Measurements from ENCODE around the gene NOVA1.
"Not testable (repeated sequence)": the region's sequence is repeated elsewhere in the genome, so short reads cannot be mapped to it uniquely, and the experiment has no call there.

The NOVA1 gene, protein sequence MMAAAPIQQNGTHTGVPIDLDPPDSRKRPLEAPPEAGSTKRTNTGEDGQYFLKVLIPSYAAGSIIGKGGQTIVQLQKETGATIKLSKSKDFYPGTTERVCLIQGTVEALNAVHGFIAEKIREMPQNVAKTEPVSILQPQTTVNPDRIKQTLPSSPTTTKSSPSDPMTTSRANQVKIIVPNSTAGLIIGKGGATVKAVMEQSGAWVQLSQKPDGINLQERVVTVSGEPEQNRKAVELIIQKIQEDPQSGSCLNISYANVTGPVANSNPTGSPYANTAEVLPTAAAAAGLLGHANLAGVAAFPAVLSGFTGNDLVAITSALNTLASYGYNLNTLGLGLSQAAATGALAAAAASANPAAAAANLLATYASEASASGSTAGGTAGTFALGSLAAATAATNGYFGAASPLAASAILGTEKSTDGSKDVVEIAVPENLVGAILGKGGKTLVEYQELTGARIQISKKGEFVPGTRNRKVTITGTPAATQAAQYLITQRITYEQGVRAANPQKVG

DNA sequence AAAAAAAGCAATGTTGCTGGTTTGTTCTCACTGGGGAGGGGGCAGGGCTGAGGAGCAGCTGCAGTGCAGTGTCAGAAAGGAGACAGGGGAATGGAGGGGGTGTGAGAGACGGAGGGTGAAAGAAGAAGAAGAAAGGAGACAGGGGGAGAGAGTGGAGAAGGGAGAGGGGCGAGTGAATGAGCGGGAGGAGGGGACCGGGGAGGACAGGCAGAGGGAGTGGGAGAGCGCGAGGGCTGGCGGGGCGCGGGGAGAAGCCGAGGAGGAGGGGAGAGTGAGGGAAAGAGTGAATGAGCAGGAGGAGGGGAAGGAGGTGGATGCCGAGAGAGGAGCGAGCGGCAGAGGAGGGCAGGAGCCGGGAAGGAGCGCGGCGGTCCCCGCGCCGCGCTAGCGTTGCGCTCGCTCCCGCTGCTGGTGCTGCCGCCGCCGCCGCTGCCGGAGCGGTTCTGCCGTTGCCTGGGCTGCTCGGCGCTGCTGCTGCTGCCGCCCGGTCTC, at the start of gene NOVA1:
NOVA1 (minus strand) TSS at position 445 of the 492 bp plus-strand sequence. CDS start 597 bp downstream, outside the sequence.
- no peak for DNase-seq (ENCODE audit: low read depth in 2 of 2, low spot score in 1 of 2)

DNA sequence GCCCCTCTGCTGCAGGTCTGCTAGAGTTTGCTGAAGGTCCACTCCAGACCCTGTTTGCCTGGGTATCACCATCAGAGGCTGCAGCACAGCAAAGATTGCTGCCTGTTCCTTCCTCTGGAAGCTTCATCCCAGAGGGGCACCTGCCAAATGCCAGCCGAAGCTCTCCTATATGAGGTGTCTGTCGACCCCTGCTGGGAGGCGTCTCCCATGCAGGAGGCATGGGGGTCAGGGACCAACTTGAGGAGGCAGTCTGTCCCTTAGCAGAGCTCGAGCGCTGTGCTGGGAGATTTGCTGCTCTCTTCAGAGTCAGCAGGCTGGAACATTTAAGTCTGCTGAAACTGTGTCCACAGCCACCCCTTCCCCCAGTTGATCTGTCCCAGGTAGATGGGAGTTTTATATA, 47.2 kb upstream of the NOVA1 start:
- not testable (repeated sequence) for DNase-seq (ENCODE audit: low read depth in 2 of 2, low spot score in 1 of 2)

DNA sequence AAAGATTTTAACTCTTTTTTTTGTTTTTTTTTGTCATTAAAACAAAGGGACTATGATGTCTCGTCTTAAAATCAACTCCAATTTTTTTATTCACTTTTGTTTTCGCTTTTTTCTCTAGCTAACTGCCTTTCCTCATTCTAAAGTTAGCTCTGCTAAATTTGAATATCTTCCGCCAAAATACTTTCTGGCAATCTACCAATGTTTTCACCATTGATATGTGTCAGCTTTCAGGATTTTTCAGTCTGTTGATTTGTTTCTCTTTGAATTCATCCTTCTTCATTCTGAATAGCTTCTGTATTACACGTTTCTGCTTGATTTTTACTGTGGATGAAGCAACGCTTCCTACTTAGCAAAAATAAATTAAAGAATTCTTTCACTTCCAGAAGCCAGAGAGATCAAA, 38.7 kb upstream of the NOVA1 start:
- no peak for DNase-seq (ENCODE audit: low read depth in 2 of 2, low spot score in 1 of 2)

DNA sequence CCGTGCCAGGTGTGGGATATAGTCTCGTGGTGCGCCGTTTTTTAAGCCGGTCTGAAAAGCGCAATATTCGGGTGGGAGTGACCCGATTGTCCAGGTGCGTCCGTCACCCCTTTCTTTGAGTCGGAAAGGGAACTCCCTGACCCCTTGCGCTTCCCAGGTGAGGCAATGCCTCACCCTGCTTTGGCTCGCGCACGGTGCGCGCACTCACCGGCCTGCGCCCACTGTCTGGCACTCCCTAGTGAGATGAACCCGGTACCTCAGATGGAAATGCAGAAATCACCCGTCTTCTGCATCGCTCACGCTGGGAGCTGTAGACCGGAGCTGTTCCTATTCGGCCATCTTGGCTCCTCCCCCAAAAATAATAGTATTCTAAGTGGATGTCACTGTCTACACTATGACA, 37.1 kb upstream of the NOVA1 start:
- not testable (repeated sequence) for DNase-seq (ENCODE audit: low read depth in 2 of 2, low spot score in 1 of 2)

DNA sequence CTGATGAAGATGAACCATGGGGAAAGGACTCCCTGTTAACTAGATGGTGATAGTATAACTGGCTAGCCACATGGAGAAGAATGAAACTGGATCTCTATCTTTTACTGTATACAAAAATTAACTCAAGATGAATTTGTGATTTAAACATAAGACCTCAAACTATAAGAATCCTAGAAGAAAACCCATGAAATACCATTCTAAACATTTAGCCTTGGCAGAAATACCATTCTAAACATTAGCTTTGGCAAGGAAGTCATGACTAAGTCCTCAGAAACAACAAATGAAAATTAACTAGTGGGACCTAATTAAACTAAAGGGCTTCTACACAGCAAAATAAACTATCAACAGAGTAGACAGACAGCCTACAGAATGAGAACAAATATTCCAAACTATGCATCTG, 28.4 kb upstream of the NOVA1 start:
- DNase-seq (ENCODE audit: low read depth in 2 of 2, low spot score in 1 of 2) = no peak

DNA sequence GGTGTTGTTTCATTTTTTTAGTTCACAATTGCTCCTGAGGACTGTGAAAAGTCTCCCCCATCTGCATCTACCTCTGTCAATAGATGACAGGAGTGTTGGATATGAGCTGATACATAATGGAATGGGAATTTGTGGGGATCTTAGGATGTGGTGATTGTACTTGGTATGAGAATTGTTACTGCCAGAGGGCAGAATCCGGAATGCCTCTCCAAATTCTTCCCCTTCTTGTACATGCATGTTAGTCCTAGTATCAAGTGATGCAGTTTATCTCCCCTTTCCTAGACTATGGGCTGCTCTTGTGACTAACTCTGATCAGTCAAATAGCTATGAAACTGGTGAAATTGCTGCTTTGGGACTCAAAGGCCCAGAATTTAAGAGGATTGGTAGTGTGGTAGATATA, 24.8 kb upstream of the NOVA1 start:
- DNase-seq (ENCODE audit: low read depth in 2 of 2, low spot score in 1 of 2) = no peak

DNA sequence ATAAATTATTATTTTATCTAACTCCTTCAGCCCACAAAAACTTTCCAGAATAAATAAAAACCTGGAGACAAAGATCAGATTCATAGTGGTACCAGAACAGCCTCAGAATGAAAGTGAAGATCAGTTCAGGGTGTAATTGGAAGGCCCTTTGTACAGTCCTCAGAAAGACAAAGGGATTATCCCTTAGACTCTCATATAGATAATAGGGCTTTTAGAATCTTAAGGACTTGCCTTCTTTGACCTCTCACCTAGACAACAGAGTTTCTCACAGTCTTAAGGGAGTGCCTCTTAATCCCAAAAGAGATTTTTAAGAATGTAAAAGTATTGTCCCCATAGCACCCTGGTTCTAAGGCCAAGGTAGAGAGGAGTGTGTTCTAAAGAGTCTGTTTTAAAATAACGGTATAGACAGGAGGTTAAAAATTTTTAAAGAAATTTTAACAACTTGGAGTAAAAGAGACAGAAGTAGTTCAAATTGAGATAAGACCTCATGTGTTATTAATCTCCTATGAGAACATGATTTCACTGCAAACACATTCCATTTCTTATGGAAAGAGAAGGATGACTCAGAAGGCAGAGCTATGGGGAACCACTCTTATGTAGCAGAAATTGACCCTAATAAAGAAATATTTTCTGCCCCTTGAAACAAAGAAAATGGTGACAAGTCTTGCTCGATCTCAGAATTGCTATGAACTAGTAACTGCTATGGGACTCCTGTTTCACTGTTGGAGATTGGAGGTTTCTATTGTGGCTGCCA, 24.2 kb upstream of the NOVA1 start:
- no peak for DNase-seq (ENCODE audit: low read depth in 2 of 2, low spot score in 1 of 2)

DNA sequence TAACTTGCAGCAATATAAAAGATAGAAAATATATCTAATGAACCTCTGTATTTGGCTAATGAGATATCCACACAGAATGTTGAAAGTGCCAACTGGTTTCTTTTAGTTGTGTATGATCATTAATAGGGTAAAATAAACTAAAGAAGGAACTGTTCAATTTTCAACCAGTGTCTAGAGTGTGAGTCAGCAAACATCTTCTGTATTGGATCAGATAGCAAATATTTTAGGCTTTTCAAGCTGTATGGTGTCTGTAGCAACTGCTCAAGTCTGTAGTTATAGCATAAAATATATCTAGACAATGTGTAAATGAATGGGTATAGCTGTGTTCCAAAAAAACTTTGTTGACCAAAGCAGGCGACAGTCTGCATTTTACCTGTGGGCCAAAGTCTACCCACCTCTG, 23.5 kb upstream of the NOVA1 start:
- DNase-seq (ENCODE audit: low read depth in 2 of 2, low spot score in 1 of 2) = no peak

DNA sequence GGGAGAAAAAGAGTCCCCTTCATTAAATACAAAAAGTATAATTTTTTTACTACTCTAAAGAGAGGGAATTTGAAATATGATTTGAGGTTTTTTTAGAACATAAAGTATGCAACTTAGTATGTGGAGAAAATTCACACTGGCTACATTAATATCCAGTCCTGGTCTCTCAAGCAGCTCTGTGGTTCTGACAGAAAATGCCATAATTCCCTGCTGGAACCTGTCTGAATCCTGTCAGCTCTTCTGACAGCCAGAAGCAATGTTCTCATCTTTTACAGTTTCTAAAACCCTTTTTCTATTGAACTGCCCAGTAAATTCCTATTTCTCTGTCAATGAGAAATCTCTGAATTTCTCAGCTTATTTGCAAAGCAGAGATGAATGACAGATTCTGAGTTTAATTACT, 13.4 kb upstream of the NOVA1 start:
- DNase-seq (ENCODE audit: low read depth in 2 of 2, low spot score in 1 of 2) = no peak

DNA sequence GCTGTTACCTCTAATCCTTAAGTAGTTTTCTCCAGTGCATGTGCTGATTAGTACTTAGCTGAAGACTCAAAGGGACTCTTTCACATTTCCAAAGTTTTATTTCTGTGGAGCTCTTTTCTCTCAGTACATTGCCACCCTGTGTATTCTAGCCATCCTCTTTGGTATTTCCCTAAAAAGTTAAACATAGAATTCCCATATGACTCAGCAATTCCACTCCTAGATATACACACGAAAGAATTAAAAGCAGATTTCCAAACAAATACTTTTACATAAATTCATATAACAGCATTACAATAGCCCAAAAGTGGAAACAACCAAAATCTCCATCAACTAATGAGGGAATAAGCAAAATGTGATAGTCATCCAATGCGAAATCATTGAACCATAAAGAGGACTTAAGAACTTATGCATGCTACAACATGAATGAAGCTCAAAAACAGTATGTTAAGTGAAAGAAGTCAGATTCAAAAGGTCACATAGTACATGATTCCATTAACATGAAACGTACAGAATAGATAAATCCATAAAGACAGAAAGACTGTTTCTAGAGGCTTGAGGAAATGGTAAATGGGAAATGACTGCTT, 9.0 kb upstream of the NOVA1 start:
- DNase-seq (ENCODE audit: low read depth in 2 of 2, low spot score in 1 of 2) = no peak

DNA sequence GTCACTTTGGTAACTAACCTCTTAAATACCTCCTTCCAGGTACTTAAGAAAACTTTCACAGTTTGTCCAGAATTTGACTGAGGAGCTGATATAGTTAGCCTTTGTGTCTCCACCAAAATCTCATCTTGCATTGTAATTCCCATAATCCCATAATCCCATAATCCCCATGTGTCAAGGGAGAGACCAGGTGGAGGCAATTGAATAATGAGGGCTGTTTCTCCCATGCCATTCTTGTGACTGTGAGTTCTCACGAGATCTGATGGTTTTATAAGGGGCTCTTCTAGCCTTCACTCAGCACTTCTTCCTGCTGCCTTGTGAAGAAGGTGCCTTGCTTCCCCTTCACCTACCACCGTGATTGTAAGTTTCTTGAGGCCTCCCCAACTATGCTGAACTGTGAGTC, 7.8 kb upstream of the NOVA1 start:
- no peak for DNase-seq (ENCODE audit: low read depth in 2 of 2, low spot score in 1 of 2)

DNA sequence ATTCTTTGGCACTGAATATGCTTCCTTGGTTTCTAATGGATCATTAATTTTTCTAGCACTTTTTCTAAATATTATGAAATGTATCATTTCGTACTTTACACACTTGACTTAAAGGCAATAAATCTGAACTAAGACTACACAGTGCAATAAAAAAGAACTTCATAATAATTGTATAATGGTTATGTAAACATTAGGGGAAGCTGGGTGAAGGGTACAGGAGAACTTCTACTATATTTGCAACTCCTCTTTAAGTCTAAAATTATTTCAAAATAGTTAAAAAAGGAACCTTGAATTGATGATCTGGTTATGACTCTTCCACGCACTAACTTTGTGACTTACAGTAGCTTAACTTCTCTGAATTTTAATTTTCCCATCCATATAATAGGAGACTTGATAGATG, 5.1 kb upstream of the NOVA1 start:
- DNase-seq (ENCODE audit: low read depth in 2 of 2, low spot score in 1 of 2) = no peak

DNA sequence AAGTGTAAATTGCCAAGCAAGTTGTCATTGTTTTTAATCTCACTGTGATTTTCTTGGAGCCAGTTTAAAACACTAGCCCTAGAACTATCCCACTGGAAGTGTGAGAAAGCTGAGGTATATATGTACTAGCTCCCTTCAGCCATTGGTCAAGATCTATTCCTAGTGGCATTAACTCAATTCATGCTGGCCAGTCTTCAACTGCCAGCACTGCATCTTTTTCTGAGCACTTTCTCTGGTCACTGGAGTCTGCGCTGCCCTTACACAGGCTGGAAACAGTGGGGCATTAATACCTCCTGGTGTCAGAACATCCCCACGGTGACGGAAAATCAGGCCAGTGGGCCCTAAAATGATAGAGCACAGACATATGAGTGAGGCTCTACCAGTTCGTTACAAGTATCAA, 4.0 kb upstream of the NOVA1 start:
- no peak for DNase-seq (ENCODE audit: low read depth in 2 of 2, low spot score in 1 of 2)

DNA sequence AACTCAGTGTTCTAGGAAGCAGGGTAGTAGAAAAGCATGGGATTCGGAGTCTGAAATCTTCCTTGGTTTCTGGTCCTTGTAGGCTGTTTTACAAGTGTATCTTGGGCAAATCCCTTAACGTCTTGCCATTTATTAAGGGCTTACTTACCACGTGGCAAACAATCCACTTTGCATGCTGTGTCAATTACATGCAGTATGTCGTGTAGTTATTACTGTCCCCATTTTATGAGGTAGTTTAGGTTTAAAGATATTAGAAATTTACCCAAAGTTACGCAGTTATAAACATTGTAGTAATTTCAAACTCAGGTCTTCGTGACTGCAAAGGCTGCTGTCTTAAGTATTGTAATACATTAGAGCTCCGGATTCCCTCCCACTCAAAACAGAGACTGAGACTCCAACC, 1.5 kb upstream of the NOVA1 start:
- DNase-seq (ENCODE audit: low read depth in 2 of 2, low spot score in 1 of 2) = no peak

DNA sequence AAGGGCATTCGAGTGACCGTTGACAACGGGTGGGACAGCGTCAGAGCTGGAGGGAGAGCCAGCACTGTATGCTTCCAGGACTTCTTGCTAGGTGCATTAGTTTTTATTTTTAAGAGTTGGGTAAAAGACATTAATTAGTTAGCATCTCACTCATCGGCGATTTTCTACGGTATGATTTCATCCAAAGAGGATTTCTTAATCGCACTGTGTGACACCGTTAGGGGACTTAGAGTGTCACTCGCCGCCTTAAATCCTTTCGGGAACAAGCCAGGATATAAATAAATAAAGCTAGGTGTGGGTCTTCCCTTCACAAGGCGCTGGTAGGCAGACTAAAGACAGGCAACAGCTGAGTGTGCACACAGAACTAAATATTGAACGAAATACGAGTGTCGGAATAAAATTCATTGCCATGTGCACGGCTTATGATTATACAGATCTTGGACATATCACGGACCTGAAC, 869 bp upstream of the NOVA1 start:
- no peak for DNase-seq (ENCODE audit: low read depth in 2 of 2, low spot score in 1 of 2)

DNA sequence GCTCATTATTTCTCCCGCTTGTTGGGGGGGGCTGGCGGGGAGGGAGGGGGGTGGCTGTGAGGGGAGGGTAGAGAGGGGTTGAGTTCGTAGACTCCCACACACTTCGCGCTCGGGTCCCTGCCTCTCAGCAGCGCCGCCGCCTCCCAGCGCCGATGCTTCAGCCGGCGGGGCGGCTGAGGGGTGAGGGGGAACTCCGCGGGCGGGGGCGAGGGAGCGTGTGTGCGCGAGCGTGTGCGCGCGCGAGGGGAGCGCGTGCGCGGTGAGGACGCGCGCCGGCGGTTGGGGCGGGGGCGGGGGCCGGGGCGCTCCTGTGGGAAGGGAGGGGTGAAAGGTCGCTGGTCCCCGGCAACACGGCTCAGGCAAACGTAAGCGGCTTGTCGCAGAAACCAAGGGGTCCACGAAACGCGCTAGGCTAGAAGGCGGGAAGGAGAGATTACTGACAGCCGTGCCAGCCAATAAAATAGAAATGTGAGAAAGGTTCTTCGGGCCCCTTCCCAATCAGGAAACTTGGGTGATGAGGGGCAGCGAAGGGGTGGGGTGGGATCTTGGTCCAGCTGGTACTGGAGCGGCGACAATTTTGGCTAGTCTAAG, 343 bp upstream of the NOVA1 start:
- no peak for DNase-seq (ENCODE audit: low read depth in 2 of 2, low spot score in 1 of 2)

DNA sequence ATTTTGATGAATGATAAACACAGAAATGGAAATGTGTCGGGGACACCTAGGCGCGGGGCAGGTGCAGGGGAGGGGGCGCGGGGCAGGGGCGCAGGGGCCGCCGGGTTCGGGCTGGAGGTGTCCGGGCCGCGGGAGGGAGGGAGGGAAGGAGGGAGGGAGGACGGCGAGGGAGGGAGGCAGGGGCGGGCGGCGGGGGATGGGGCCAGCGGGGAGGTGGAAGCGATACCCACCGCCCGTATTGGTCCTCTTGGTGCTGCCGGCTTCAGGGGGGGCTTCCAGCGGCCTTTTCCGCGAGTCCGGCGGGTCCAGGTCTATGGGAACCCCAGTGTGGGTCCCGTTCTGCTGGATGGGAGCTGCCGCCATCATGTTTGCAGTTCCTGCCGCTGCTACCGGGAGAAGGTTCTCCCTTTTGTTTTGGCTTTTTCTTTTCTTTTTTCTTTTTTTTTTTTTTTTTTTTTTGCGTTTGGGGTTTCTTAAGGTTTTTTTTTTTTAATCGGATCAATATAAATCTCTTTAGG, 703 bp downstream of the NOVA1 start:
- no peak for DNase-seq (ENCODE audit: low read depth in 2 of 2, low spot score in 1 of 2)

DNA sequence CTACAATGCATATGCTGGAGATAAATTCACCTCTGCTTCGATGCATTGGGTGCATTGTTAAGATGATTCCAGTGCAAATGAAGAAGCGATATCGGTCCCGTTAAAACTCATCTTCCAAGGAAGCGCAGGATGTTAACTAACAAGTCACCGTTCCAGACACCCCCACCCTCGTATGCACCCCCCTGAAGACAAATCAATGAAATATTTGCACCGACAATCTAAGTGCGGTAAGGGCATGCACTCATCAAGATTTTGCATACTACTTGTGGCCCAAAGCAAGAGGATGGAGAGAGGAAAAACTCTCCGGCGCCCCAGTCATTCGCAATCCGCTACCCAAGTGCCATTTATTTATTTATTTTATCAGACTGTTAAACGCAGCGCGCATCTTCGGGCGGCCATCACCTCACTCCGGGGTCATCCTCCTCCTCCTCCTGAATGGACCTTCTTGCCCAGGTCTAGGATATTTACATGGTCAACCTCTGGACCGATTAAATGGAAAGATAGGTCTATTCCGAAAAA, 1.2 kb downstream of the NOVA1 start:
- no peak for DNase-seq (ENCODE audit: low read depth in 2 of 2, low spot score in 1 of 2)

DNA sequence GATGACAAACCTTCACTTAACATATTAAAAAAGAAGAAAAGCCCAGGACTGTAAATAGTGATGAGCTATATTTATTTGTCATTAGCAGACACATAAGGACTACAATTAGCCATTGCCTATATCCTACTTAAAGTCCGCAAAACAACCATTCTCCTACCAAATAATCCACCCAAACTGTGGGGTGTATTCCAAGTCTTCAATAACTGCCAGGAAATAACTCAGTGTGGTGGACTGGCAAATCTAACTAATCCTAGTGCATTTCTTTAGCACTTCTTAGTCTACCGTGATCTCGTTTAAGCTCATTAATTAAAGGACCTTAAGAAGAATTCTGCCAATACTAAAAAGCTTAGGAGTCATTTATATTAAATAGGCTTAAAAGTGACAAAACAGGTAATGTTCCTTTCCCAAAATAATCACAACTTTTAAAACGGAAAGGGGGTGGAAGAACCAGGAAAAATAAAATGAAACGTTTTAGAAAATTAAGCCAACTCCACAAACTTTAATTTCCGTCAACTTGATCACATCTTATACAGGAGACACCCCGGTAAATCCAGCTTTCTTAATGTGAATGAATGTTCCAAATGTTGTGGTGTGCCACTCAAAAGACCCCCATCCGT, 1.8 kb downstream of the NOVA1 start:
- DNase-seq (ENCODE audit: low read depth in 2 of 2, low spot score in 1 of 2) = no peak

DNA sequence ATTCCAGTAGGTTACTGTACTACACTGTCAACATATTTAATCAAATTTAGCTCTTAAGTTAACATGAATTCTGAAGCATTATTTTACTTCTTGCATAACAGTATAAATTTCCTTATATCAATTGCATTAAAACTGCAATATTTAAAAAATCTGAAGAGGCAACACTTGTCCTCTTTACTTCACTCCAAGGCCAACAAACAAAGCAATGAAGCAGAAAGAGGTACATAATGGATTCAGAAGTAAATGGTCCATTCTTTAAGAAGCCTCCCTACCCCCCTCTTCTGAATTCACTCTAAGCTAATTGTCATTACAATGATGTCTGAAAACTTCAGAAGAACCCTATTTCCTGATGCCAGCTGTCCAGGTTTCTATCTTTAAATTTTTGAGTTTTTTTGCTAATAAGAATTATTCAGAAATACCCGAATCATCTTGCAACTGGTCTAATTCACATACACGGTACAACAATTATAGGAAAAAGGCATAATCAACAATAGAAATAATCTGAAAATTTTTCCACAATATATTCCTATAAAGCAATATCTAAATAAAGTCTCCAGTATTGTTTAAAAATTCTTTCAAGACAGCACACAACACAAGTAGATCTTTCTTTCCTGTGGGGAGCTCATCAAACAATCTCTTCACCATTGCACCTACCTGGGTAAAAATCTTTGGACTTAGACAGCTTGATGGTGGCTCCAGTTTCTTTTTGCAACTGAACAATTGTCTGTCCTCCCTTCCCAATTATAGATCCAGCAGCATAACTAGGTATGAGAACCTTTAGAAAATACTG, 2.9 kb downstream of the NOVA1 start:
- DNase-seq (ENCODE audit: low read depth in 2 of 2, low spot score in 1 of 2) = no peak

Measured in stimulated activated CD8-positive, alpha-beta memory T cell treated with anti-CD3 and anti-CD28 coated beads, Interleukin-4, amount 100 ng/mL, for 1 hour (primary cell).